Amniotic epithelial cell (primary cell): ENCODE measurements around the gene MTMR3.
A peak's percentile ranks its signal among the peaks of the same experiment; 100 is the strongest.
"Not testable (repeated sequence)": the region's sequence is repeated elsewhere in the genome, so short reads cannot be mapped to it uniquely, and the experiment has no call there.

Experiments
- DNase-seq: peaks from one replicate; pipeline ENCODE4 v3.0.0-alpha.2; 2010; ENCODE audit warnings: low read depth

MTMR3 gene

GRCh38 chr22:30054067-30054763, 171.2 kb downstream of the MTMR3 start:
- no peak for DNase-seq

DNA sequence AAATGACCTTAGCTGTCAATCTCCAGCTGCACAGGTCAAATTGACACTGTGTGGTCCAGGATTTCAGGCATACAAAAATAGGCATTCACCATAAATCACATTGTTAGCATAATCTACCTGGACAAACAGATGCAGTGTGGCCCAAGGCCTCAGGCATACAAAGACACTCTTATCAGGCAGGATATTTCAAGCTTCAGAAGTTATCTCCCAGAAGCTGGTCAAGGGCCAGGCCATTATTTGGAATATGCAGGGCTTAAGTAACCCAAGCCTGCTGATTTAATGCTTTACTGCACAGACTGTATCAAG, 171.7 kb downstream of the MTMR3 start:
- no peak for DNase-seq

GRCh38 chr22:30056015-30056414, 173.0 kb downstream of the MTMR3 start:
- no peak for DNase-seq

DNA sequence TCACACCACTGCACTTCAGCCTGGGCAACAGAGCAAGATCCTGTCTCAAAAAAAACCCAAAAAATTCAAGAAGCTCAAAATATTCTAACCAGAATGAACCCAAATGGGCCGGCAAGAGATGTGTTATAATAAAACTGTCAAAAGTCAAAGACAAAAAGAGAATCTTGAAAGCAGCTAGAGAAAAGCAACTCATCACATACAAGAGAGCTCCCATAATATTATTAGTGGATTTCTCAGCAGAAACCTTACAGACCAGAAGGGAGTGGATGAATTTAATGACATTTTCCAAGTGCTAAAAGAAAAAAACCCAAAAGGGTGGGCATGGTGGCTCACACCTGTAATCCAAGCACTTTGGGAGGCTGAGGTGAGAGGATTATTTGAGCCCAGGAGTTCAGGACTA, 174.4 kb downstream of the MTMR3 start:
- DNase-seq, result no peak

GRCh38 chr22:30059346-30060020, 176.5 kb downstream of the MTMR3 start:
- not testable (repeated sequence) for DNase-seq

- not testable (repeated sequence) for DNase-seq
Observed at GRCh38 chr22:30061094-30061493, 178.1 kb downstream of the MTMR3 start.

GRCh38 chr22:30062259-30062658, 179.3 kb downstream of the MTMR3 start:
- DNase-seq, result no peak

- DNase-seq, result no peak
Observed at GRCh38 chr22:30062950-30063349, 180.0 kb downstream of the MTMR3 start.

DNA sequence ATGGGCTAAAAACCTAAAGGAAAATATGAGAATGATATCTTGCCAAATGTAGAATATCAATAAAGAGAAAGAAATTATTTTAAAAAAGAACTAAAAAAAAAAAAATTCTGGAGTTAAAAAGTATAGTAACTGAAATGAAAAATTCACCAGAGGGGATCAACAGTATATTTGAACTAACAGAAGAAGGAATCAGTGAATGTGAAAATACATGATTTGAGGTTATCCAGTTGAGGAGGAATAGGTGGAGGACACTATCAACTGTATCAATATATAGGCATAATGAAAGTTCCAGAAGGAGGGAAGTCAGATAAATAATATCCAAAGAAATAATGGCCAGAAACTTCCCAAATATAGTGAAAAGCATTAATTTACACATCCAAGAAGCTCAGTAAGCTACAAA, 181.2 kb downstream of the MTMR3 start:
- DNase-seq, result no peak

- DNase-seq, result no peak
Observed at GRCh38 chr22:30073743-30074142, 190.8 kb downstream of the MTMR3 start.

GRCh38 chr22:30074147-30074546, 191.2 kb downstream of the MTMR3 start:
- DNase-seq, result no peak

GRCh38 chr22:30074994-30075393, 192.0 kb downstream of the MTMR3 start:
- DNase-seq, result no peak

DNA sequence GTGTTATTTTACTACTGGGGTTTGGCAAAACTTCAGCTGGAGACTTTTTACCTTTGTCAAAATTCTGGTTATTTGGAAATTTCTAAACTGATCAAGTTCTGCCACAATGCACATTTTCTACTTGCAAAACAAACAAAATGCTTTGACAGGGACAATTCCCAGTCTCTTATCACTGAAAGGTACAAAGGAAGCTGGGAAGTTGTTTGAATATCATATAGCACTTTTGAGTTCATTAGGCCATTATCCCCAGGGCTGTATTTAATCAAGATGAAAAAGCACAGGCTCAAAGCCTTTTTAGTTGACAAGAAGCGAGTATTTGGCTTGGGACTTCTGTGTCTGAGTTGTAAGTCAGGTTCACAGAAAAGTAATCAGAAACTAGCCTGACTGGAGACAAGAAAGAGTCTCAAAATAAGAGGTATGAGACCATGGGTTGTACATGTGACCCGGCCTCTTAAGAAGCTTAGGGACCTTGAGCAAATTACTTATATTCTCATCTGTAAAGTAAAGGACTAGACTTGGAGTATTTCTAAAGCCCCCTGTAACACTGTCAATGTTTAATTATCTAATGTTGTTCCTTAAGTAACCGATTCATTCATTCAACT, 194.4 kb downstream of the MTMR3 start:
- DNase-seq, result no peak

GRCh38 chr22:30078320-30079311, 195.6 kb downstream of the MTMR3 start:
- no peak for DNase-seq

DNA sequence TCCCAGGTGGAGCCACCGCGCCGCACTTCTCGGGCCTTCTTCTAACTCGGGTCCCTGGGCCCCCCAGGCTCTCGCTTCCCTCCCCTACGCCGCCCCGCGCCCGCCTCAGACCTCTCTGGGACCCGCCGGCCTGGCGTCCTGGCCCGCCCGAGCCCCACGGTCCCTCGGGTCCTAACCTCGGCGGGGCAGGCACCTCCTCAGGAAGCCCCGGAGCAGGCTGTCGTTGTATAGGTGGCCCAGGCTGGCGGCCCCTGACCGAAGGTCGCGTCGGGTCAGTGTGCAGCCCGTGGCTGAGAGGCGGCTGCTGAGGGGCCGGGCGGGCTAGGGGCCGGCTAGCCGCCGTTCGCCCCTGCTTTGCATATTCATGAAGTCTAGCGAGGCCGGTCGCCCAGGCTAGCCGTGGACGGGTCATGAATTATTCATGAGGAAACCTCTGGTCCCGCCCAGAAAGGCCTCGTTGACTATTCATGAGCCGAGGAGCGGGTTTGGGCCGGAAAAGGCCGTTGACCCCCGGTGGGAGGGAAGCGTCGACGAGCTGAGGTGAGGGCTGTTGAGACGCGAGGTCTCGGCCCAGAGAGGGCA, 197.1 kb downstream of the MTMR3 start, which contains the start of gene HORMAD2:
TSS of gene HORMAD2 (plus strand) at position 513 of the 582 bp plus-strand sequence. CDS start 13,489 bp downstream, outside the sequence.
- DNase-seq, result peak; percentile 55
